Endothelial cell of umbilical vein (primary cell): ENCODE data around the gene PRLR. TPM values are rescaled to one million over a fixed set of nuclear protein-coding genes. Genes with fewer than 3 reads are reported as not detected.

ENCODE experiments used
- BruUV-seq: library from RNA; stranded (reverse); fragments of 400-500 nt; replicated peaks from 2 replicates; lab custom pipeline; 2021; lab: Mats Ljungman, UMichigan
- CTCF ChIA-PET: fragments of 300-600, 350-600 bp; sonication (Branson Sonifier 250); formaldehyde crosslinking; loops from one replicate; lab custom pipeline; 2021; ENCODE audit warnings: antibody characterized with exemption, inconsistent platforms; lab: Charles Lee
- POLR2A ChIA-PET: fragments of 300-600, 350-600 bp; sonication (Branson Sonifier 250); formaldehyde crosslinking; loops from one replicate; lab custom pipeline; 2021; ENCODE audit warnings: antibody characterized with exemption, inconsistent platforms; lab: Charles Lee
- DNase-seq: peaks from one replicate; pipeline ENCODE4 v3.0.0-alpha.2; 2011; ENCODE audit warnings: low read depth, low spot score
- FAIRE-seq: peaks from 2 replicates; lab custom pipeline; 2011; peaks lifted over from hg19 to GRCh38; lab: Jason Lieb, UNC
- H2AFZ ChIP-seq: 2 replicates; pipeline ENCODE4 v1.6.0; 2012; ENCODE audit warnings: low read depth, low read length, control low read depth, inconsistent platforms
- H3K27ac ChIP-seq: 2 replicates; pipeline ENCODE4 v1.5.1; 2011; ENCODE audit warnings: low read depth, mild to moderate bottlenecking, control low read depth, low read length, moderate library complexity; ENCODE audit not compliant: insufficient read depth
- H3K27me3 ChIP-seq, 2 experiments: 2 replicates each; pipeline versions ENCODE4 v1.6.0 to v1.6.1; 2011; ENCODE audit warnings: low read length in 2 of 2, mixed read lengths in 1 of 2; ENCODE audit not compliant: control insufficient read depth in 2 of 2, insufficient read depth in 2 of 2
- H3K36me3 ChIP-seq, 2 experiments: 2 replicates in 1 of 2; 3 replicates in 1 of 2; pipeline ENCODE4 v1.5.1; 2011; ENCODE audit warnings: low read length in 2 of 2, mild to moderate bottlenecking in 1 of 2, moderate library complexity in 1 of 2; ENCODE audit not compliant: control insufficient read depth in 2 of 2, insufficient read depth in 2 of 2; ENCODE audit errors: extremely low read depth in 1 of 2
- H3K4me1 ChIP-seq: 3 replicates; pipeline ENCODE4 v1.5.1; 2011; ENCODE audit warnings: mild to moderate bottlenecking, low read length; ENCODE audit not compliant: control insufficient read depth, insufficient read depth; ENCODE audit errors: extremely low read depth
- H3K4me2 ChIP-seq: 2 replicates; pipeline ENCODE4 v1.6.1; 2011; ENCODE audit warnings: low read length, control low read depth, mixed read lengths; ENCODE audit not compliant: insufficient read depth
- H3K4me3 ChIP-seq, 3 experiments: fragments of 200-600 bp in 1 of 3; sonication (generic), shearing (Covaris generic) in 1 of 3; replicated peaks in 1 of 3; 2 replicates each; pipeline ENCODE4 v1.5.1; 2011 to 2016; ENCODE audit warnings: control low read depth in 3 of 3, low read length in 3 of 3, mild to moderate bottlenecking in 2 of 3, inconsistent platforms in 1 of 3, low read depth in 1 of 3, moderate library complexity in 1 of 3; ENCODE audit not compliant: insufficient read depth in 1 of 3
- H3K79me2 ChIP-seq: 2 replicates; pipeline ENCODE4 v1.6.0; 2012; ENCODE audit warnings: low read length, inconsistent platforms; ENCODE audit not compliant: control insufficient read depth, insufficient read depth
- H3K9ac ChIP-seq: replicated peaks from 2 replicates; pipeline ENCODE3; 2011; ENCODE audit warnings: low read length, control low read depth; ENCODE audit not compliant: insufficient read depth; ENCODE audit errors: extremely low read depth
- H3K9me1 ChIP-seq: replicated peaks from 3 replicates; pipeline ENCODE4 v1.6.0; 2011; ENCODE audit warnings: mild to moderate bottlenecking, low read length; ENCODE audit not compliant: control insufficient read depth, insufficient read depth; ENCODE audit errors: extremely low read depth
- H3K9me3 ChIP-seq: replicated peaks from 2 replicates; pipeline ENCODE4 v1.5.1; 2012; ENCODE audit warnings: low read length, inconsistent platforms; ENCODE audit not compliant: control insufficient read depth, insufficient read depth
- H4K20me1 ChIP-seq: replicated peaks from 2 replicates; pipeline ENCODE3; 2011; ENCODE audit warnings: mild to moderate bottlenecking, low read length; ENCODE audit not compliant: control insufficient read depth, insufficient read depth; ENCODE audit errors: extremely low read depth
- EZH2 ChIP-seq: IDR thresholded peaks from 2 replicates; pipeline ENCODE4 v1.6.1; 2012; ENCODE audit warnings: borderline replicate concordance, low read depth, mild to moderate bottlenecking, moderate library complexity, low read length, inconsistent platforms; ENCODE audit not compliant: severe bottlenecking
- FOS ChIP-seq: IDR thresholded peaks from 2 replicates; pipeline ENCODE4 v1.6.1; 2011; ENCODE audit warnings: mild to moderate bottlenecking, low read length, moderate library complexity, borderline replicate concordance; ENCODE audit not compliant: insufficient read depth
- GATA2 ChIP-seq: IDR thresholded peaks from 2 replicates; pipeline ENCODE4 v1.7.0; 2011; ENCODE audit warnings: low read depth, mild to moderate bottlenecking, moderate library complexity, mixed read lengths, low read length; ENCODE audit not compliant: insufficient read length, insufficient read depth
- MYC ChIP-seq: IDR thresholded peaks from one replicate; pipeline ENCODE4 v1.6.1; 2011; ENCODE audit warnings: mild to moderate bottlenecking, low read depth, low read length
- POLR2A ChIP-seq: IDR thresholded peaks from 2 replicates; pipeline ENCODE4 v1.6.1; 2012; ENCODE audit warnings: low read depth, mild to moderate bottlenecking, control low read depth, low read length
- POLR2AphosphoS5 ChIP-seq: IDR thresholded peaks from 2 replicates; pipeline ENCODE4 v1.6.1; 2012; ENCODE audit warnings: low read depth, mild to moderate bottlenecking, control low read depth, low read length, moderate library complexity; ENCODE audit not compliant: insufficient read depth
- dilution Hi-C: fragments of 300-500 bp; cut with MboI; formaldehyde crosslinking; loops from one replicate; pipeline ENCODE4 v1.15.0; 2019; ENCODE audit warnings: low sequenced_read_pairs; ENCODE audit not compliant: extremely low pct_ligation_motif_present
- intact Hi-C: fragments of 100-400 bp; cut with micrococcal nuclease; formaldehyde crosslinking; loops from one replicate; pipeline ENCODE4 v1.10.0; 2022
- polyA plus RNA-seq, 4 experiments: library from polyadenylated mRNA; depleted of rRNA in 3 of 4; stranded (reverse) in 3 of 4; unstranded in 1 of 4; fragments of >200 nt; gene quantifications; 2 replicates each; pipeline versions ENCODE4 v1.2.1 to v1.2.3, GENCODE V29; 2011 to 2012; ENCODE audit warnings: missing spikeins in 1 of 4
- total RNA-seq: library from RNA; stranded (reverse); gene quantifications from 2 replicates; pipeline ENCODE4 v1.2.3, GENCODE V29; 2021
- TF ChIP-seq, protein P1 (sequence below), 2 donors: IDR thresholded peaks; 1 replicate in 1 of 2; 2 replicates in 1 of 2; pipeline ENCODE4 v1.5.1; 2011; ENCODE audit warnings: low read length in 2 of 2, mild to moderate bottlenecking in 2 of 2, moderate library complexity in 2 of 2, control low read depth in 1 of 2, inconsistent platforms in 1 of 2, low read depth in 1 of 2; ENCODE audit not compliant: insufficient read depth in 1 of 2; ENCODE audit errors: extremely low read depth in 1 of 2
- TF ChIP-seq, protein P2 (sequence below): IDR thresholded peaks from 2 replicates; pipeline ENCODE4 v1.6.1; 2011; ENCODE audit not compliant: insufficient read depth, insufficient read length

PRLR gene
- total and polyA plus RNA-seq, 2 donors (not counting 3 experiments of a cell fraction or from before 2014, with no cell fraction given), result not detected

DNA sequence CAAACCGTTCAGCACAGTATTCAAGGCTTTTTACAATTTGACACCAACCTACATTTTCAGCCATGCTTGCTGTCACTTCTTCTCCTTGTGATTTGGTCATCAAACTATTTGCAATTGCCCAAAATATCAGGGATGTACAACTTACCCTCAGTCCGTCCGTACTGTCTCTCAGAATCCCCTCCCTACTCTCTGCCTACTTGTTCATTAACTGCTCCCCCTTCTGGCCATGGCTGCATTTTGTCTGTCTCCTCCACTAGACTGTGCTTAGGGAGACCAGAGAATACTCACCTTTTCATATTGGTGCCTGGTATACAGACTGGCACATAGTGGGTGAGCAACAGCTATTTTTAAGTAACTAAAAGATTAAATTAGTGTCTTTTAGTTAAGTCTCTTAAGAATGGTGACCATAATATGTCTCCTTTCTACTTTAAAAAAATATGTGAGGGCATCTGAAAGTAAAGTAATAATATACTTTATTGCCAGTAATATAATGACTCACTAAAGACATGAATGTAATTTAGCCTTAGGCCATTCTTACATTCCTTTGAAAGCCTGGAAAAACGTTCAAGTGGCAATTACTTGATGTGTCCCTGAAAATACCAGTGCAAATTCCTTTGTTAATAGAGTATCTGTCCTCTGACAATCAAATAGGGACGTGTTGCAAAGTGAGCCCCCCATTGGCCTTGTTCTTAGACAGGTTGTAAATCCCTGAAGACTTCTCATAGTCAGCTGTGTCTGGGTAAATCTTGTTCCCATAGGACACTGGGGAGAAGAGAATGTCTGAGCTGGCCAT lies 27.8 kb downstream of the PRLR start:
- Histone ChIP-seq H3K4me3 (no peak overlapping the region), H4K20me1 (no peaks in the 10 kb centered on the region), H3K9me3 (no peaks in the 10 kb centered on the region), H3K36me3 (no peaks in the 10 kb centered on the region), H3K9me1 (peaks cover 3% of the 10 kb centered on the region), H3K79me2 (no peaks in the 10 kb centered on the region), H3K4me1 (no peaks in the 10 kb centered on the region), H3K4me2 (no peak overlapping the region), H3K27me3 (peaks cover 0 to 2% of the 10 kb centered on the region in 2 experiments), H3K27ac (no peak overlapping the region), H3K9ac (no peak overlapping the region), H2AFZ (no peak overlapping the region)
- DNase-seq (peak; percentile 29), FAIRE-seq (no peak)
- intact Hi-C loops, result no loop called here
- BruUV-seq, result no TSS peak
- dilution Hi-C loops, result no loop called here
- ChIA-PET CTCF (interaction anchor here (1.3 to 1.4 kb wide), 2 partner anchors 9 to 10 kb away, joined by 4 to 5 read pairs; no protein-coding TSS in a partner anchor), POLR2A (no interaction called here)
- TF ChIP-seq FOS (no peak), POLR2AphosphoS5 (no peak), POLR2A (no peak), EZH2 (no peak), GATA2 (no peak), MYC (no peak)
- TF ChIP-seq, protein P1, sequence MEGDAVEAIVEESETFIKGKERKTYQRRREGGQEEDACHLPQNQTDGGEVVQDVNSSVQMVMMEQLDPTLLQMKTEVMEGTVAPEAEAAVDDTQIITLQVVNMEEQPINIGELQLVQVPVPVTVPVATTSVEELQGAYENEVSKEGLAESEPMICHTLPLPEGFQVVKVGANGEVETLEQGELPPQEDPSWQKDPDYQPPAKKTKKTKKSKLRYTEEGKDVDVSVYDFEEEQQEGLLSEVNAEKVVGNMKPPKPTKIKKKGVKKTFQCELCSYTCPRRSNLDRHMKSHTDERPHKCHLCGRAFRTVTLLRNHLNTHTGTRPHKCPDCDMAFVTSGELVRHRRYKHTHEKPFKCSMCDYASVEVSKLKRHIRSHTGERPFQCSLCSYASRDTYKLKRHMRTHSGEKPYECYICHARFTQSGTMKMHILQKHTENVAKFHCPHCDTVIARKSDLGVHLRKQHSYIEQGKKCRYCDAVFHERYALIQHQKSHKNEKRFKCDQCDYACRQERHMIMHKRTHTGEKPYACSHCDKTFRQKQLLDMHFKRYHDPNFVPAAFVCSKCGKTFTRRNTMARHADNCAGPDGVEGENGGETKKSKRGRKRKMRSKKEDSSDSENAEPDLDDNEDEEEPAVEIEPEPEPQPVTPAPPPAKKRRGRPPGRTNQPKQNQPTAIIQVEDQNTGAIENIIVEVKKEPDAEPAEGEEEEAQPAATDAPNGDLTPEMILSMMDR (IDR thresholded peaks at IDR 0.05; ENCODE audit: extremely low read depth in 1 of 2, insufficient read depth in 1 of 2, low read depth in 1 of 2, low read length in 2 of 2), result peak; percentile 43 to 50
- TF ChIP-seq, protein P2, sequence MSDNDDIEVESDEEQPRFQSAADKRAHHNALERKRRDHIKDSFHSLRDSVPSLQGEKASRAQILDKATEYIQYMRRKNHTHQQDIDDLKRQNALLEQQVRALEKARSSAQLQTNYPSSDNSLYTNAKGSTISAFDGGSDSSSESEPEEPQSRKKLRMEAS, result no peak
